ENCODE data around the gene SMARCD1. TPM values are rescaled to one million over a fixed set of nuclear protein-coding genes. Genes with fewer than 3 reads are reported as not detected.

The SMARCD1 gene
- total RNA-seq, 4 donors from 2014 or later, result 44.7 to 61.6 (median 46.5) TPM

DNA sequence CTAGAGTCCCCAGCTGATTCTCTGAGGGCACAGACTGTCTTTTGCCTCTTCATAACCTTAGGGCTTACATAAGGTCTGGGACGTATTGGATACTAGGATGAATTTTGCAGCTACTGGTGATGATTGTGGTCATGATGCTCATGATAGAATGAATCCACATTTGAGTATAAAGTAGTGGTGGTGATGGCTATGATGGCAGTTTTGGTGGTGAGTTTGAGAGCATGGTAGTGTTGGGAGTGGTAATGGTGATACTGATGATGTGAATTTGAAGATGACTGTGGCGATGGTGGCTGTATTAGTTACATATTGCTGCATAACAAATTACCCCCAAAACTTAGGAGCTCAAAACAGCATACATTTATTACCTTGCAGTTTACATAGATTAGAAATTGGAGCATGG is 41.8 kb upstream of the SMARCD1 start:
- TF ChIP-seq CTCF (IDR thresholded peaks at IDR 0.05; ENCODE audit: low read depth), result no peak

DNA sequence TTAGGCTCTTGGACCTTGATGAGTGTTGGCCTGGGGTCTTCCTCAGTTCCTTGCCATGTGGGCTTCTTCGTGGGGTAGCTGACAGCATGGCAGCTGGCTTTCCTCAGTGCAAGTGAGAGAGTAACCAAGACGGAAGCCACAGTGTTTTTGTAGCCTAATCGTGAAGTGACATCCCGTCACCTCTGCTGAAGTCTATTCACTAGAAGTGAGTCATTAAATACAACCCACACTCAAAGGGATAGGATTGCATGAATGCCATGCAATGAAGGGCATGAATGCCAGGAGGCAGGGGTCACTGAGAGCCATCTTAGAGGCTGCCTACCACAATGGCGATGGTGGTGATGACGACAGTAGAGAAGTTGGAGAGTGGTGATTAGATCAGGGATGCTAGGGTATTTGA is 41.3 kb upstream of the SMARCD1 start:
- no peak for TF ChIP-seq CTCF (IDR thresholded peaks at IDR 0.05; ENCODE audit: low read depth)

DNA sequence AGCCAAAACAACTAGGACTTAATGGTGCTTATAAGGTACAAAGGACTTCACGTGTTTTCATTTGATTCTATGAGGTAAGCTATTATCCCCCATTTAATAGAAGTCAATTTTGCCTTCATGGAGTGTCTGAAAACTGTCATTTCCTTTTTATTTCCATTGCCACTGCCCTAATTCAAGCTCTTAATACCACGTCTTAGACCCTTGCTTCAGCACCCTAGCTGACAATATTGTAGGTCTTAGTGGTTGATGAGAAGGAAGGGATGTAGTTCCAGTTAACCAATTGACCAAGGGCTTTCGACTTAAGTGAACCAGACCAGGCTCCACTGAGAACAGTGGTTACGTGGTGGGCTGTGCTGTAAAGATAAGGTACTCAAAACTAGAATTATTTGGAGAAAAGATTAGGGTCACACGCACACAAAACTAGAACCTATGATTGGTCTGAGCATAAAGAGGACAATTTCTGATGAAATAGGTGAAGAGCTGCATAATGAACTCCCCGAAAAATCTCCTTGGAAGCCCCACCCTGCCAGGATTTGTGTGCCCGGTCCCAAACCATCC is 37.4 kb upstream of the SMARCD1 start:
- no peak for TF ChIP-seq CTCF (IDR thresholded peaks at IDR 0.05; ENCODE audit: low read depth)

DNA sequence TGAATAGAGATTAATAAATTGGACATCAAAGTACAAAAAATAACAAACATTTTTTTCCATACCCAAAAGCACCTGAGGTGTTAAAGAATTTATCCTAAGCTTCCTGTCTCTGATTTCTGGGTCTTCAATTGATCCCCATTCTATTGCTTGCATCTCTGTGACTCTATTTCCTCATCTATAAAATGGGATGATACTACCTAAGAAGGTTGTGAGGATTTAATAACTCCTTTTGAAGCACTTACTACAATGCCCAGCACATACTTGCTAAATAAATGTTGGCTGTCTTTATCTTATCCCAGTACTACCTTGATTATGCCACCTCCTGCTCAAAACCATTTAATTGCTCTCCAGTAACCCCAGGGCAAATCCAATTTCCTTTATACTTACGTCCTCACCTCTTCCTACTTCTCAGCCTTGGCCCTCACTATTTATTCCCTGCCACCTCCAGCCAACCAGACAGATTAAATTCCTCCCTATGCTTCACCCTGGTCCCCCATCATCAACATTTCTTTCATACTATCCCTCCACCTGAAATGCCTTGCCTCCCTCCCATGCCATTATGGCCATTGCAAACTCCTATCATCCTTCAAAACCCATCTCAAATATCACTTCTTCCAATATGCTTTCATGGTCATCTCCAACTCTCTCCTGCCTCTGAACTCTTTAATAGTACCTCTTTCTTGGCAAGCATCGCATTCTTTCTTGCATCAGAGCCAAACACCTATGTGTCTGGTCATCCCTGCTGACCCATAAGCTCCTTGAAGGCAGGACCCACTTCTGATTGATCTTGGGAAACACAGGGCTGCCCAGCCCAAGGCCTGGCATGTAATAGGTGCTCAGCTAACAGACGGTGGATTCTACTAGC is 35.7 kb upstream of the SMARCD1 start:
- TF ChIP-seq CTCF (IDR thresholded peaks at IDR 0.05; ENCODE audit: low read depth), result no peak

- TF ChIP-seq CTCF (IDR thresholded peaks at IDR 0.05; ENCODE audit: low read depth), result no peak
Observed at GRCh38 chr12:50050119-50050385, 35.1 kb upstream of the SMARCD1 start.

DNA sequence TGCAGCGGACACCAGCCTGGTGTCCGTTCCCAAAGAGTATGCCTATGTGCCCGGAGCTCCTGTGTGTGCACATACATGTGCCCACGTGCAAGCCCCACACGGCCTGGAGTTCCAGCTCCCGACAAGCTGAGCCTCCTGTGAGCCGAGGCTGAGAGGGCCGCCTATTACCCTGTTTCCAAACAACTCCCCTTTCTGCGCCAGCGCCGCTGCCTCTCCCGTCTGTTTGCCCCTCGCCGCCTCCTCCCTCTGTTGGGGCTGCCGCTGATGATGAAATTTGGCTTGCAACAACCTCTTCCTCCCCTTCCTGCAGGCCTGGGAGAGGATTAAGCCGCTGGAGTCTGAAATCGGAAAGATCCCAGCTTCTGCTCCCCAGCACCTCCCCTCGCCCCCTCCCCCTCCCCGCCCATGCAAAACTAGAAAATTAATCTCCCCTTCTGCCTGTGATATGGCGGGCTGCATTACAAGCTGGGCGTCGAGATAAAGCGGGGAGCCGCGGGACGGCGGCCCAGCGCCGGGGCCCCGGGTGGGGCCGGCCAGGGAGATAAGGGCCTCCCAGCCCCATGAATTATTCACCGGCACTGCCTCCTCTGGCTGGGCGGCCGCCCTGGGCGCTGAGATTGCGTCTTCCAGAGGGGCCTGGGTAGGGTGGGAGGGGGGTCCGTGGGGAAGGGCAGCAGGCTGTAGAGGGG is 34.6 kb upstream of the SMARCD1 start:
- TF ChIP-seq CTCF (IDR thresholded peaks at IDR 0.05; ENCODE audit: low read depth), result no peak

- no peak for TF ChIP-seq CTCF (IDR thresholded peaks at IDR 0.05; ENCODE audit: low read depth)
Observed at GRCh38 chr12:50051101-50051806, 33.9 kb upstream of the SMARCD1 start.

Data from subcutaneous adipose tissue (tissue), 4 donors.